ENCODE data around the gene GJA4. TPM values are rescaled to one million over a fixed set of nuclear protein-coding genes. Genes with fewer than 3 reads are reported as not detected.

GJA4 gene
- total and polyA plus RNA-seq, 2 donors (not counting 1 experiment from before 2014, with no cell fraction given), result not detected

DNA sequence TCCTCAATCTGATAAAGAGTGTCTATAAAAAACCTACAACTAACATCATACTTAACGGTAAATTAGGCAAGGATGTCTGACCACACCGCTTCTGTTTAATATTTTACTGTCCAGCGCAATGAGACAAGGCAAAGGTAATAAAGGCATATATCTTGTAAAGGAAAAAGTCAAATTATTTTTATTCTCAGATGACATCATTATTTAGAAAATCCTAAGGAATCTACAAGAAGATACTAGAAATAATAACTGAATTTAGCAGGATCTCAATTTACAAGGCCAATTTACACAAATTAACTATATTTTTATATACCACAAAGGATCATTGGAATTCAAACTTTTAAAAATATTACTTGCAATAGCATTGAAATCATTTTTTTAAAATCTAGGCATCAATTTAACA, 29.4 kb downstream of the GJA4 start:
- H3K9ac ChIP-seq (ENCODE audit: insufficient read depth, low read length), result no peak overlapping the region
- TF ChIP-seq CTCF (conservative IDR thresholded peaks at IDR 0.05 in 1 of 2, IDR thresholded peaks at IDR 0.05 in 1 of 2; ENCODE audit: low read depth in 1 of 2, low read length in 2 of 2) (no peak), EZH2 (IDR thresholded peaks at IDR 0.05; ENCODE audit: low read length, missing control alignments) (no peak)
- H3K4me2 ChIP-seq (ENCODE audit: extremely low read depth, insufficient read depth, low read length), result no peak overlapping the region
- no peaks in the 10 kb centered on the region for H4K20me1 ChIP-seq (ENCODE audit: control insufficient read depth, extremely low read depth, insufficient read depth, low read length)
- H3K9me3 ChIP-seq (ENCODE audit: control insufficient read depth, insufficient read depth, low read depth, low read length), result no peaks in the 10 kb centered on the region
- H3K36me3 ChIP-seq (ENCODE audit: control insufficient read depth, insufficient read depth, low read length), result no peaks in the 10 kb centered on the region
- no peak for DNase-seq (ENCODE audit: low read depth in 2 of 2)
- H3K4me1 ChIP-seq (ENCODE audit: control insufficient read depth, extremely low read depth, insufficient read depth, low read length), result no peaks in the 10 kb centered on the region
- H3K4me3 ChIP-seq (replicated peaks in 1 of 4; ENCODE audit: control extremely low read depth in 1 of 4, insufficient read depth in 1 of 4, low read depth in 3 of 4, low read length in 4 of 4), result no peak overlapping the region
- H3K27me3 ChIP-seq (ENCODE audit: control insufficient read depth, insufficient read depth, low read length), result no peaks in the 10 kb centered on the region
- H3K27ac ChIP-seq (ENCODE audit: insufficient read depth, low read length), result no peak overlapping the region
- no peaks in the 10 kb centered on the region for H3K79me2 ChIP-seq (ENCODE audit: control insufficient read depth, insufficient read depth, low read length)
- no peak overlapping the region for H2AFZ ChIP-seq (ENCODE audit: low read length)

DNA sequence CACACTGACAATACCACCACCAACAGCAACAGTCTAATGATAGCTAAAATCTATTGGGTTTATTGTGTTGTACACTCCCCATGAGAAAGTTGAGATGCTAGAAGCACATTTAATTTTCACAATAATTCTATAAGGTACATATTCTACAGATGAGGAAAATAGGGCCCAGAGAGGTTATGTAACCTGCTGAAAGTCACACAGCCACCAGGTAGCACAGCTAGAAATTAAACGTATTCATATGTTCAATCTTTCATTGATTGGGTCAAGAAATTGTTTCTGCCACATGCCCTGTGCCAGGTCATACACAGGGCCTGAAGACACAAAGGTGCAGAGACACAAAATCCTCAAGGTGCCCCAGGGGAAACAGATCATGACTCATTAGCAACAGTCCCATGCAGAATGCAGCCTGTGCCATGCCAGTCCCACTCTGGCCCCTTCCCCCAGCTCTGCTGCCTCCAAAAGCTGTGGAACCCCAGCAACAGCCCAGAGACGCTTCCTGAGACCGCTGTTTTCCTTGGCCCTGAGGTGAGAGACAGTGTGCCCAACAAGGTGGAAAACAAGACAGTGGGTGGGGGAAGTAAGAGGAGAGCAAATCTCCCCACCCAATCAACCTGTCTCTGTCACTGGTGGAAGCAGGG, 32.1 kb downstream of the GJA4 start:
- Histone ChIP-seq H3K4me2 (ENCODE audit: extremely low read depth, insufficient read depth, low read length) (no peak overlapping the region), H3K27me3 (ENCODE audit: control insufficient read depth, insufficient read depth, low read length) (no peaks in the 10 kb centered on the region), H3K4me3 (replicated peaks in 1 of 4; ENCODE audit: control extremely low read depth in 1 of 4, insufficient read depth in 1 of 4, low read depth in 3 of 4, low read length in 4 of 4) (no peak overlapping the region), H3K79me2 (ENCODE audit: control insufficient read depth, insufficient read depth, low read length) (no peaks in the 10 kb centered on the region), H4K20me1 (ENCODE audit: control insufficient read depth, extremely low read depth, insufficient read depth, low read length) (no peaks in the 10 kb centered on the region), H2AFZ (ENCODE audit: low read length) (no peak overlapping the region), H3K27ac (ENCODE audit: insufficient read depth, low read length) (no peak overlapping the region), H3K9ac (ENCODE audit: insufficient read depth, low read length) (no peak overlapping the region), H3K36me3 (ENCODE audit: control insufficient read depth, insufficient read depth, low read length) (no peaks in the 10 kb centered on the region), H3K9me3 (ENCODE audit: control insufficient read depth, insufficient read depth, low read depth, low read length) (no peaks in the 10 kb centered on the region), H3K4me1 (ENCODE audit: control insufficient read depth, extremely low read depth, insufficient read depth, low read length) (no peaks in the 10 kb centered on the region)
- TF ChIP-seq CTCF (conservative IDR thresholded peaks at IDR 0.05 in 1 of 2, IDR thresholded peaks at IDR 0.05 in 1 of 2; ENCODE audit: low read depth in 1 of 2, low read length in 2 of 2) (no peak), EZH2 (IDR thresholded peaks at IDR 0.05; ENCODE audit: low read length, missing control alignments) (no peak)
- no peak for DNase-seq (ENCODE audit: low read depth in 2 of 2)

DNA sequence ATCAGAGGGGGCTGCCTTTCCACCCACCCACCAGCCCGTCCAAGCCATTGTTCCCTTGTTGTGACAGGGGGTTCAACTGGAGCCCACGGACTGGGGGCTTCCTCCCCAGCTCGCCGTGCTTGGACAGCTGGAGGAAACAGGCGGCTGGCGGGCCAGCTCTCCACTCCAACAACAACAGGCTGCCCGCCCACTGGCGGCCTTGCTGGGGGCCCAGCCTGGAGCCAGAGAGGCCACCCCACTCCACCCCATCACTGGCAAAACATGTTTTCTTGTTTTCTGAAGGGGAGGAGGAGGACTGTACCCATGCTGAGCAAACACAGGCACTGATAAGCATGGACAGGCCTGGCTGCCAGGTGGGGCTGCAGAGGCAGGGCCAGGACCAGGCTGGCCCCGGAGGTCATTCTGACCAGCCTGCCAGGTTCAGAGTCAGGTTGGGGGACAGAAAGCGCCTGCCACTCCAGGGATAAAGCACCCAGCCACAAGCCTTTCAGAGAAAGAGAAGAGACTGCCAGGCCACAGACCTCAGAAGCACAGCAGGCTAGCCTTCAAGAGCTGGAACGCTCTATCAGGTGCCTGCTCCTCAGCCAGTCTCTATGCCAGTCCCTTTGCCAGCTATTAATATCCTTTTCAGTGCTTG, 32.8 kb downstream of the GJA4 start:
- Histone ChIP-seq H3K4me1 (ENCODE audit: control insufficient read depth, extremely low read depth, insufficient read depth, low read length) (no peaks in the 10 kb centered on the region), H3K27ac (ENCODE audit: insufficient read depth, low read length) (no peak overlapping the region), H3K4me3 (replicated peaks in 1 of 4; ENCODE audit: control extremely low read depth in 1 of 4, insufficient read depth in 1 of 4, low read depth in 3 of 4, low read length in 4 of 4) (no peak overlapping the region), H3K4me2 (ENCODE audit: extremely low read depth, insufficient read depth, low read length) (no peak overlapping the region), H2AFZ (ENCODE audit: low read length) (no peak overlapping the region), H4K20me1 (ENCODE audit: control insufficient read depth, extremely low read depth, insufficient read depth, low read length) (no peaks in the 10 kb centered on the region), H3K36me3 (ENCODE audit: control insufficient read depth, insufficient read depth, low read length) (no peaks in the 10 kb centered on the region), H3K9me3 (ENCODE audit: control insufficient read depth, insufficient read depth, low read depth, low read length) (no peaks in the 10 kb centered on the region), H3K79me2 (ENCODE audit: control insufficient read depth, insufficient read depth, low read length) (no peaks in the 10 kb centered on the region), H3K27me3 (ENCODE audit: control insufficient read depth, insufficient read depth, low read length) (no peaks in the 10 kb centered on the region), H3K9ac (ENCODE audit: insufficient read depth, low read length) (no peak overlapping the region)
- no peak for DNase-seq (ENCODE audit: low read depth in 2 of 2)
- TF ChIP-seq EZH2 (IDR thresholded peaks at IDR 0.05; ENCODE audit: low read length, missing control alignments) (no peak), CTCF (conservative IDR thresholded peaks at IDR 0.05 in 1 of 2, IDR thresholded peaks at IDR 0.05 in 1 of 2; ENCODE audit: low read depth in 1 of 2, low read length in 2 of 2) (no peak)

Measured in fibroblast of lung (primary cell).